Gastrocnemius medialis (tissue), 4 donors: ENCODE data around the gene FYN. TPM values are rescaled to one million over a fixed set of nuclear protein-coding genes. Genes with fewer than 3 reads are reported as not detected.

Source experiments
- ATAC-seq, 2 donors: fragments of 150-250 bp; one replicate each; pipeline ENCODE4 v1.9.1; 2016
- DNase-seq, 2 donors: peaks; one replicate each; pipeline ENCODE4 v3.0.0-alpha.2; 2019
- H3K27ac ChIP-seq, 4 donors: fragments of 200-600 bp; sonication (generic); 1 replicate in 1 of 4; 2 replicates in 3 of 4; pipeline ENCODE4 v1.5.1; 2016 to 2018; ENCODE audit warnings: mild to moderate bottlenecking in 2 of 4, moderate library complexity in 1 of 4
- H3K27me3 ChIP-seq, 3 donors: fragments of 200-600 bp; sonication (generic) in 2 of 3; 1 replicate in 1 of 3; 2 replicates in 2 of 3; pipeline versions ENCODE4 v1.5.1 to v1.6.0; 2016 to 2019; ENCODE audit warnings: mild to moderate bottlenecking in 1 of 3, moderate library complexity in 1 of 3
- H3K36me3 ChIP-seq, 2 donors: fragments of 200-600 bp; sonication (generic) in 1 of 2; one replicate each; pipeline ENCODE4 v1.5.1; 2017 to 2018
- H3K4me1 ChIP-seq, 2 donors: fragments of 200-600 bp; sonication (generic) in 1 of 2; one replicate each; pipeline ENCODE4 v1.5.1; 2016 to 2017; ENCODE audit warnings: mild to moderate bottlenecking in 2 of 2
- H3K4me3 ChIP-seq, 4 donors: fragments of 200-600 bp; sonication (generic) in 3 of 4; 1 replicate in 1 of 4; 2 replicates in 3 of 4; pipeline ENCODE4 v1.5.1; 2016 to 2019; ENCODE audit warnings: mild to moderate bottlenecking in 2 of 4
- H3K9me3 ChIP-seq, 3 donors: fragments of 200-600 bp; sonication (generic) in 2 of 3; 1 replicate in 1 of 3; 2 replicates in 2 of 3; pipeline ENCODE4 v1.5.1; 2016 to 2019
- POLR2A ChIP-seq, 2 donors: fragments of 450-650 bp; IDR thresholded peaks; one replicate each; pipeline ENCODE4 v1.6.1; 2017; ENCODE audit warnings: antibody characterized with exemption in 2 of 2, mild to moderate bottlenecking in 2 of 2, moderate library complexity in 2 of 2
- in situ Hi-C, 4 donors: fragments of 200-750 bp; cut with MboI; loops; one replicate each; pipeline versions ENCODE4 v1.15.0 to v1.8.0; 2017; ENCODE audit warnings: low sequenced_read_pairs in 4 of 4
- intact Hi-C: fragments of 100-400 bp; cut with DNase I; formaldehyde crosslinking; loops from one replicate; pipeline ENCODE4 v1.15.1; 2023; ENCODE audit warnings: low total_unique reads
- total RNA-seq, 4 donors: library from RNA; depleted of rRNA; stranded (reverse); fragments of >200 nt; gene quantifications; one replicate each; pipeline versions ENCODE4 v1.1.0 to v1.2.3, GENCODE V29; 2016
- TF ChIP-seq, protein P1 (sequence below), 5 experiments: fragments of 450-650 bp in 3 of 5; fragments of 200-600 bp in 2 of 5; sonication (generic) in 2 of 5; IDR thresholded peaks in 4 of 5; conservative IDR thresholded peaks in 1 of 5; 1 replicate in 4 of 5; 2 replicates in 1 of 5; pipeline ENCODE4 v1.5.1; 2016 to 2019; ENCODE audit warnings: antibody characterized with exemption in 5 of 5, mild to moderate bottlenecking in 3 of 5, moderate library complexity in 3 of 5

The FYN gene
- total RNA-seq, 4 donors from 2014 or later = 9.2 to 36.8 (median 17.0) TPM

DNA sequence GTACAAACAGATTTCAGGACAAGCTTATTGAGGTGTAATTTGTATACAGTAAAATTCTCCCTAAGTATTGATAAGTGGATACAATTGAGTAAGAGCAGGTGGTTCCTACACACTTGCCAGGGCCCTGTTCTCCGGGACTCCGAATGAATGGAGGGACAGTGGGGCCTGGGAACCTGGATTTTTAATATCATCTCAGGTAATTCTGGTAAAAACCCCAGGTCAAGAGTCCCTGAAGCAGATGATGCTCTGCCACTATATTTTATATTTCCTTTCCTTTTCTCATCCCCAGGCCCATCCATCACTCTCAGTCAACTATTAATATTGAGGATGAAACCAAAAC is 104.9 kb downstream of the FYN start:
- H3K4me3 ChIP-seq = no peak overlapping the region
- no peaks in the 10 kb centered on the region for H3K27me3 ChIP-seq
- H3K36me3 ChIP-seq = no peaks in the 10 kb centered on the region
- intact Hi-C loops = no loop called here
- no peak for TF ChIP-seq POLR2A (IDR thresholded peaks at IDR 0.05)
- TF ChIP-seq, protein P1, sequence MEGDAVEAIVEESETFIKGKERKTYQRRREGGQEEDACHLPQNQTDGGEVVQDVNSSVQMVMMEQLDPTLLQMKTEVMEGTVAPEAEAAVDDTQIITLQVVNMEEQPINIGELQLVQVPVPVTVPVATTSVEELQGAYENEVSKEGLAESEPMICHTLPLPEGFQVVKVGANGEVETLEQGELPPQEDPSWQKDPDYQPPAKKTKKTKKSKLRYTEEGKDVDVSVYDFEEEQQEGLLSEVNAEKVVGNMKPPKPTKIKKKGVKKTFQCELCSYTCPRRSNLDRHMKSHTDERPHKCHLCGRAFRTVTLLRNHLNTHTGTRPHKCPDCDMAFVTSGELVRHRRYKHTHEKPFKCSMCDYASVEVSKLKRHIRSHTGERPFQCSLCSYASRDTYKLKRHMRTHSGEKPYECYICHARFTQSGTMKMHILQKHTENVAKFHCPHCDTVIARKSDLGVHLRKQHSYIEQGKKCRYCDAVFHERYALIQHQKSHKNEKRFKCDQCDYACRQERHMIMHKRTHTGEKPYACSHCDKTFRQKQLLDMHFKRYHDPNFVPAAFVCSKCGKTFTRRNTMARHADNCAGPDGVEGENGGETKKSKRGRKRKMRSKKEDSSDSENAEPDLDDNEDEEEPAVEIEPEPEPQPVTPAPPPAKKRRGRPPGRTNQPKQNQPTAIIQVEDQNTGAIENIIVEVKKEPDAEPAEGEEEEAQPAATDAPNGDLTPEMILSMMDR (IDR thresholded peaks at IDR 0.05 in 4 of 5, conservative IDR thresholded peaks at IDR 0.05 in 1 of 5) = no peak
- H3K9me3 ChIP-seq = no peaks in the 10 kb centered on the region
- H3K4me1 ChIP-seq = peaks cover 0 to 5% of the 10 kb centered on the region in 2 donors
- H3K27ac ChIP-seq = no peak overlapping the region
- DNase-seq (no peak), ATAC-seq (no peak)
- in situ Hi-C loops = no loop called here

GRCh38 chr6:111767752-111768430 is 105.4 kb downstream of the FYN start:
- TF ChIP-seq POLR2A (IDR thresholded peaks at IDR 0.05) = no peak
- TF ChIP-seq, protein P1 (IDR thresholded peaks at IDR 0.05 in 4 of 5, conservative IDR thresholded peaks at IDR 0.05 in 1 of 5) = no peak
- in situ Hi-C loops (no loop called here), intact Hi-C loops (no loop called here)
- no peak for DNase-seq
- no peaks in the 10 kb centered on the region for H3K36me3 ChIP-seq
- no peak for ATAC-seq
- no peak overlapping the region for H3K4me3 ChIP-seq
- no peaks in the 10 kb centered on the region for H3K9me3 ChIP-seq
- H3K27ac ChIP-seq = no peak overlapping the region
- H3K4me1 ChIP-seq = peaks cover 0 to 9% of the 10 kb centered on the region in 2 donors
- no peaks in the 10 kb centered on the region for H3K27me3 ChIP-seq

DNA sequence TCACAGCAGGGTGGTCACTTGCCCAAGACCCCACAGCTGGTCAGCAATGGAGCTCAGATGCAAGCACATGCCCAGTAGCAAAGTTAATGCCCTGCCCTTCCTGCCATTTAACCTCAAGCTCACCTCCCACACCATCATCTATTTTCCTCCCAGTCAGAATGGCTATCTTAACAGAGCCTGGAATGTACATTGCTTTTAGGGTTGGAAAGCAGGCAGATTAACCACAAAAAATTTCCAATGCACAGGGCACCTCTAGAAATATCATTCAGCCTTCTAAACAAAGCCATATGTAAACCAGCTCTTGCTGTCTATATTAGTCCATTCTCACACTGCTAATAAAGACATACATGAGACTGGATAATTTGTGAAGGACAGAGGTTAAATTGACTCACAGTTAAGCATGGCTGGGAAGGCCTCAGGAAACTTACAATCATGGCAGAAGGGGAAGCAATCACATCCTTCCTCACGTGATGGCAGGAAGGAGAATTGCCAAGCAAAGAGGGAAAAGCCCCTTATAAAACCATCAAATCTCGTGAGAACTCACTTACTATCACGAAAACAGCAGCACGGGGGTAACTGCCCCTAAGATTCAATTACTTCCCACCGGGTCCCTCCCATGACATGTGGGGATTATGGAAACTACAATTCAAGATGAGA is 106.9 kb downstream of the FYN start:
- TF ChIP-seq POLR2A (IDR thresholded peaks at IDR 0.05) = no peak
- TF ChIP-seq, protein P1 (IDR thresholded peaks at IDR 0.05 in 4 of 5, conservative IDR thresholded peaks at IDR 0.05 in 1 of 5) = no peak
- H3K27me3 ChIP-seq = no peaks in the 10 kb centered on the region
- H3K27ac ChIP-seq = no peak overlapping the region
- H3K36me3 ChIP-seq = no peaks in the 10 kb centered on the region
- H3K9me3 ChIP-seq = no peaks in the 10 kb centered on the region
- no peak overlapping the region for H3K4me3 ChIP-seq
- in situ Hi-C loops = no loop called here
- no peak for ATAC-seq
- H3K4me1 ChIP-seq = peaks cover 0 to 15% of the 10 kb centered on the region in 2 donors
- intact Hi-C loops = no loop called here
- no peak for DNase-seq

DNA sequence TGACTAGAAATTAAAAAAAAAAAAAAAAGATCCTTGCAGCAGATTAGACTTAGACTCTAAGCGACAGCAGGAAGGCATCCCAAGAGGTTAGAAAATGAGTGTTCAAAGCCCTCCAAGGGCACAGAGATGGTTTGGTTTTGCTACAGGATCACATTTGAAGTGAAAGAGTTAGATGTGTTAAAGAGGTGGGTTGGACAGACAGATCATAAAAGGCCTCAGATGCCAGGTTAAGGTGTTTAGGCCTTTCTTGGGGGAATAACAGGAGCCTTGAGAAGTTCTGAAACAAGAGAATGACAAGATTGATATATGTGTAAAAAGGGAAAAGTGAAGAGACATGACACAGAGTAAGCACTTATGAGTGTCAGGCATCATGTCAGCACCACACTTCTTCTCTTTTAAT is 107.5 kb downstream of the FYN start:
- H3K4me1 ChIP-seq = peaks cover 0 to 19% of the 10 kb centered on the region in 2 donors
- H3K27ac ChIP-seq = no peak overlapping the region
- DNase-seq (no peak), ATAC-seq (no peak)
- H3K4me3 ChIP-seq = no peak overlapping the region
- intact Hi-C loops (no loop called here), in situ Hi-C loops (no loop called here)
- no peaks in the 10 kb centered on the region for H3K27me3 ChIP-seq
- H3K36me3 ChIP-seq = no peaks in the 10 kb centered on the region
- H3K9me3 ChIP-seq = no peaks in the 10 kb centered on the region
- TF ChIP-seq POLR2A (IDR thresholded peaks at IDR 0.05) = no peak
- TF ChIP-seq, protein P1 (IDR thresholded peaks at IDR 0.05 in 4 of 5, conservative IDR thresholded peaks at IDR 0.05 in 1 of 5) = no peak
